Upper lobe of left lung (tissue), 4 donors: ENCODE measurements around the gene NYAP2.

Source experiments
- CTCF ChIP-seq, 6 experiments: fragments of 450-650 bp in 4 of 6; fragments of 200-600 bp in 2 of 6; sonication (generic) in 2 of 6; IDR thresholded peaks; one replicate each; pipeline ENCODE4 v1.5.1; 2016 to 2019; ENCODE audit warnings: antibody characterized with exemption in 6 of 6
- POLR2AphosphoS5 ChIP-seq, 2 donors: sonication (generic); formaldehyde crosslinking; IDR thresholded peaks; one replicate each; pipeline ENCODE4 v1.5.1; 2017; ENCODE audit warnings: antibody characterized with exemption in 2 of 2

GRCh38 chr2:225649274-225649673 lies 249.8 kb downstream of the NYAP2 start:
- TF ChIP-seq POLR2AphosphoS5 (IDR thresholded peaks at IDR 0.05) (no peak), CTCF (IDR thresholded peaks at IDR 0.05) (no peak)
